HG03571 (cell line): ENCODE data around the gene RFNG.

Source experiments
- ATAC-seq: cut with Tn5 transposase; IDR thresholded peaks from one replicate; pipeline ENCODE4 v1.9.1; 2021; ENCODE audit not compliant: unreplicated experiment

Gene RFNG

DNA sequence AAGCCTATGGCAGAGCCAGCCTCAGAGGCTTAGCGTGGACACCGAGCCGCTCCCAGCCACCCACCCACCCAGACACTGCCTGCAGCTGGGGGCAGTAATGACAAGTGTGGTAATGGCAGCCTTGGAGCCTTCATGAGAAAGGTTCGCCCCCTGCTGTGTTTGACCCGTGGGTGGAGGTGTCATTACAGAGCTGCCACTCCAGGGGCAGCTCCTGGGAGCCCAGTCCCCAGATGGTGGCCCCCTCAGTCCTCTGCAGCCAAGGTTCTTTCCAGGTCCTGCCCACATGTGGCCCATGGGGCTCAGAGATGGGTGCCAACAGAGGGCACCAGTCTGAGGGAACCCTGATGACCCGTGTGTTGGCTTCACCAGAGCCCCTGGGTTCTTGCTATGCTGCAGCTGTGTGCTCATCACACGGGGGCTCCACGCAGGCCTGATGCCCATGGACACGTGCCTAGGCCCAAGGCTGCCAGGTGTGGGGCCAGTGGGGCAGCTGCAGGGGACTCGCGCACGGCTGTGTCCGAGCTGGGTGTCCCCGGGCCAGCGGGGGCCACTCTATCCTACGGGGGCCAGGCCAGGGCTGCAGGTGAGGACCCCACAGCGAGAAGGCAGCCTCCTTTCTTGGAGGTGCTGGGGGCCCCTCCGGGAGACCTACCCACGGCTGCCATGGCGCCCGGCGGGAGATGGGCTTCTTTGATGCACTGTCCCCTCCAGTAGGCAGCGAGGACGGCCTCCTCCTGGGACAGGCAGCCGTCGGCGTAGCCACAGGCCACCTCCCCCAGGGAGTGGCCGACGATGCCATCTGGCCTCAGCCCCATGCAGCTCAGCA, 38.3 kb upstream of the RFNG start:
- no peak for ATAC-seq

DNA sequence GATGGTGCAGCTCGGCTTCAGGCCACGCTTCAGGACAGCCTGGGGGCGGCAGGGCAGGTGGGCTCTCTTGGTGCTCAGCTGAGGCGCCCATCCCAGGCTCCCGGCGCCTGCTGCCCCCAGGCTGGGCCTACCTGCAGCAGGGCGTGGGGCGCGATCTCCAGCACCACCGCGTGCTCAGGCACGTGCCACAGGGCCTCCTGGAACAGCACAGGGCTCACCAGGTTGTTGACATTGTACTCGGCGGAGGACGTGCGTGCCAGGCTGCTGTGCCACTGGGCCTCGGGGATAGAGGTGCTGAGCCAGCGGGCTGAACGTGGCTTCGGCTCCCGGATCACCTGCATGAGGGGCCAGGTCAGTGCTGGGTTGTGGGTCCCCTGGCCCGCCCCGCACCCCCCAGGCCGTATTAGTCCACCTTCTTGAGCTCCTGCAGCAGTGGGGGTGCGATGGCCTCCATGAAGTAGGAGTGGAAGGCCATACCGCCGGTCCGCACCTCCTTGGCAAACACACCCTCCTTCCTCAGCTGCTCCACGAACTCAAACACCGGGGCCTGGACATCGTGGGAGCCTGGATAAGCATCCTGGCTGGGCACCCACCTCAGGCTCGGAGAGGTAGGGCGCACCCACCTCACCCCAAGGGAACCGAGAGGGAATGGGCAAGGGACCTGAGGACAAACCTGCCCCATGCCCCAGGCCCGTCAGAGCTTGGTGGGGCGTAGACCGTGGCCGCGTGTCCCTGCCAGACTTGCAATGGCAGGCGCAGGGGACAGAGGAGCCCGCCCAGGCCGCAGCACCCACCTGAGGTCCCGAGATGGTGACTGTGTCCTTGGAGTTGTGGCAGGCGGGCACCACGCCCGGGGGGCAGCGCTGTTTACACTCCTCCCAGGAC, 37.5 kb upstream of the RFNG start:
- ATAC-seq: no peak

DNA sequence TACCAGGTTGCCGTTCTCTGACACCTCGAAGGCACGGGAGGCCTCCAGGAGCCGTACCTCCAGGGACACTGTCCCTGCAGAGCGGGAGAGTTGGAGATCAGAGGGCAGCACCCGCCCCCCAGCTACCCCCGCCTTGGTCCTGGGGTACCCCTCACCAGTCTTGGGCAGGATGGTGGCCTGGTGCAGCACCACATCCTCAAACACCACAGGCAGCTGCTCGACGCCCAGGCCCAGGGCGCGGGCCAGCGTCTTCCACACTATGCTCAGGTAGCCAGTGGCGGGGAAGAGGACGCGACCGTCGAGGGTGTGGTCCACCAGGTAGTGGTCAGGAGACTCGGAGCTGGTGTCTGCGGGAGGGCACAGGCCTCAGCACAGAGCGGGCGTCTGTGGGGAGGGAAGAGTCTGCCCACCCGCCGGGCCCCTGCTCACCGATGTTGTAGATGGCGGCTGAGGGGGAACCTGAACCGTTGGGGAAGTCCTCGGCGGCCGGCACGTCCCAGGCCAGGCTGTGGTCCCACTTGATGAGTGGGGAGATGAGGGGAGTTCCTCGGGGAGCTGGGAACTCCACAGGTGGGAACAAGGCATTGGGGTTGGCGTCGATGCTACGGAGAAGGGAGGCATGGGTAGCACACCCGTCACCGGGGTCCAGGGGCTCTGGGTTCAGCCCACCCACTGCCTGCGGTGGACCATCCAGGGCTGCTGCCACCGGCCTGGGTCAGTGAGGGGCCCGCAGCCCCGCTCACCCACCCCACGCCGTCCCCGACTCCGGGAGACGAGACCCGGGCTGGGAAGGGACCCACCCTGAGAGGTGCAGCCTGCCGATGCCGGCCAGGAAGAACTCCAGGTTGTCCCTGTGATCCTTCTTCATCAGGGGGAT, 36.6 kb upstream of the RFNG start:
- ATAC-seq: no peak

GRCh38 chr17:82086941-82087906, 35.6 kb upstream of the RFNG start:
- no peak for ATAC-seq

GRCh38 chr17:82085931-82086764, 34.5 kb upstream of the RFNG start:
- ATAC-seq: no peak

DNA sequence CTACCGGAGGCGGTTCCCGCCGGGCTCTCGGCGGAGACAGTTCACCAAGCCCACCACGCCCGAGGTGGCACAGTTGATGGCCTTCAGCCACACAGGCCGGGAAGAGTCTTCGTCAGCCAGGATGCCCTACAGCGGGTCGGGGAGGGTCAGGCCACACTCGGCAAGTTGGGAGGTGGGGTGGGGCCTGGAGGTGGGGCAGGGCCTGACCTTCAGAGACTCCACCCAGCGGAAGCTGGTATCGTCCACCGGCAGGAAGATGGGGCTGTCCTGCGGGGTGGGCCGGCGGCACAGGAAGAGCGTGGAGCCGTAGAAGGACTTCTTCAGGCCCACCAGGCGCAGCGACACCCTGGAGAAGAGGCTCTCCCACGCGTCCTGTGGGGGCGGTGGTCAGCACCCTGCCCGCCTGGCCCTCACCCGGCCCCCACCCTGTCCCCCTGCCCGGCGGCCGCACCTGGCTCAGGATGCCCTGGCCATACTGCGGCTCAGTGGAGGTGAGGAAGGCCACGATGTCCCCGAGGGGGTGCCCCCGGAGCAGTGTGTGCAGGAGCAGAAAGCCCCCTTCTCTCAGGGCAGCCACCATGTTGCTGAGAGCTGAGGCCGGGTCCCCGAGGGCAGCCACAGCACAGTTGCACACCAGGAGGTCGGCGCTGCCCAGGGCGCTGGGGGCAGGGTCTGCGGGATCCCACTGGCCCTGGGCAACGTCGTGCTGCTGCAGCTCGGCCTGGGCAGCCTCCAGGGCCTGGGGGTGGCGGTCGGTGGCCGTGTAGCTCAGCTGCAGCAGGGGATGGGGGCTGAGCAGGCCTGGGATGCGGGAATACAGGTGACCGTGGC, 33.6 kb upstream of the RFNG start:
- no peak for ATAC-seq

- ATAC-seq: no peak
These were observed 32.9 kb upstream of the RFNG start for GRCh38 chr17:82084373-82085030.

DNA sequence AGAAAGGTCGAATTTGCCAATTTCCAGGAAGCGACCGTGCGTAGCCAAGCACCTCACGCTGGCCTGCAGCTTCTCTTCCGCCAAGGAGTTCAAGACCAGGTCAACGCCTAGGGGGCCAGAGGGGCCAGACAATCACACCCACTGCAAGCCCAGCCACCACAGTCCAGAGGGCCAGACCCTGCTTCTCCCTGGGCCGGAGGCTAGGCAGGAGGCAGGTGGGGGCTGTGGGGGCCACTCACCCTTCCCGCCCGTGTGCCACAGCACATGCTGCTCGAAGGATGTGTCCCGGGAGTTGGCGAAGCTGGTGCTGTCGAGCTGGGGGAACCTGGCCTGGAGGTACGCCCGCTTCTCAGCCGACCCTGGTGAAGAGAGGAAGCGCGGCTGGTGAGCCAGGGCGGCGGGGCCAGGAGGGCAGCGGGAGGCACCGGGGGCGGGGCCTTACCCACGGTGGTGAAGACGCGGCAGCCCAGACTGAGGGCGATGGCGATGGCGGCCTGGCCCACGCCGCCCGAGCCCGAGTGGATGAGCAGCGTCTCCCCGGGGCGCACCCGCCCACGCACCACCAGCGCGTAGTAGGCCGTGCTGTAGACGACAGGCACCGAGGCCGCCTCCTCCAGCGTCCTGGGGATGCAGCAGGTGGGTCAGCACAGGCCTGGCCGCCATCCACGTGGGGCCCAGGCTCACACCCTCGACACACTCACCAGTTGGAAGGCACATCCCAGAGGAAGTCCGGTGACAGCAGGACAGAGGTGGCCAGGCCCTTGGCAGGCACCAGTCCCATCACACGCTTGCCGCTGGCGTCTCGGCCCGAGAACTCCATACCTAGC, 32.1 kb upstream of the RFNG start:
- no peak for ATAC-seq

DNA sequence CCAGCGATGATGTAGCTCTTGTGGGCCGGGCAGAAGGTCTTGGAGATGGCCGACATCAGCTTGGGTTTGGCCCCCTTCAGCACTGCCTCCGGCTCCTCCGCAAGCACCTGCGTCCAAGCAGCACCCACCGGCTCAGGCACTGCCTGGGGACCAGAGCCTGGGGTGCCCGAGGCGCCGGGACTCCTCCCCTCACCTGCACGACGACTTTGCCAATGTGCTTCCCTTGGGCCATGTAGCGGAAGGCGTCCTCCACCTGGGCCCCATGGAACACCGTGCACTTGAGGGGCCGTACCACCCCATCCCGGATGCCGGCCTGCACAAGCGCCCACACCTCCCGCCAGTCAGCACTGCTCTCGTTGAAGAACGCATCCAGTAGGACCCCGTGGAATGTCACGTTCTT, 31.4 kb upstream of the RFNG start:
- no peak for ATAC-seq

GRCh38 chr17:82082456-82082855, 30.8 kb upstream of the RFNG start:
- ATAC-seq: no peak

GRCh38 chr17:82081966-82082365, 30.4 kb upstream of the RFNG start:
- no peak for ATAC-seq

- no peak for ATAC-seq
These were observed 29.9 kb upstream of the RFNG start for GRCh38 chr17:82081546-82081945.

DNA sequence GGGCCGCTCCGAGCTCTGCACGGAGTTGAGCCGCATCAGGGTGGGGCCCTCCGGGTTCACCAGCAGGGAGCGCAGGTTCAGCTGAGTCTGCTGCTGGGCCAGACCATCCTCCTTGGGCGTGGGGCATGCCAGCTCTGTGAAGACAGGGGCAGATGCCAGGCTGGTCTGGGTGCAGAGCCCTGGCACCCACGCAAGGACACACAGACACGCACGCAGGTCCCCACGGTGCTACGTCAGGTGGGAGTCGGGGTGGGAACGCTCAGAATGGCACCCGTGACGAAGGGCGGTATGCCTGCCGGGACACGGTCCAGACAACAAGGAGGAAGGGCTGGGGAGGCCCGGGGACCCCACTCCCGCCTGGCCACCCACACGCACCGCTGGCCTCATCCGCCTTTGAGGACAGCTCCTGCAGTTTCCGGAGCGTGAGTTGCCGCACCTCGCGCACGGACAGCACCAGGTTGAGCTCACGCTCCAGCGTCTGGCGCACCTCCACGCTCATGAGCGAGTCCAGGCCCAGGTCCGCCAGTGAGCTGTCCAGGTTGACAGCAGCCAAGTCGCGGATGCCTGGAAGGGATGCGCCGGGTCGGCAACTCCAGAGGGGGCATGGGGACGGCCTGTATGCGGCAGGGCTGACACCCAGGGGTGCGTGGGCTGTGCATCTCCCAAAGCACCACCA, 29.3 kb upstream of the RFNG start:
- ATAC-seq: no peak

GRCh38 chr17:82080048-82080788, 28.6 kb upstream of the RFNG start:
- no peak for ATAC-seq

- no peak for ATAC-seq
These were observed 27.5 kb upstream of the RFNG start for GRCh38 chr17:82079001-82079677.
